HG03060 (cell line): ENCODE data around the gene GPRIN2.
"Not testable (repeated sequence)": the region's sequence is repeated elsewhere in the genome, so short reads cannot be mapped to it uniquely, and the experiment has no call there.

Experiments used
- ATAC-seq: cut with Tn5 transposase; IDR thresholded peaks from one replicate; pipeline ENCODE4 v1.9.1; 2021; ENCODE audit warnings: low read depth, moderate number of reproducible peaks; ENCODE audit not compliant: unreplicated experiment

Gene GPRIN2

GRCh38 chr10:46523119-46523961 lies 33.1 kb downstream of the GPRIN2 start:
- no peak for ATAC-seq

- no peak for ATAC-seq
Measured at GRCh38 chr10:46522295-46523118, 34.0 kb downstream of the GPRIN2 start.

- ATAC-seq, result no peak
Measured at GRCh38 chr10:46520941-46521340, 35.5 kb downstream of the GPRIN2 start.

- ATAC-seq, result no peak
Measured at GRCh38 chr10:46520381-46520780, 36.1 kb downstream of the GPRIN2 start.

GRCh38 chr10:46518028-46518725 lies 38.3 kb downstream of the GPRIN2 start:
- no peak for ATAC-seq

- no peak for ATAC-seq
Measured at GRCh38 chr10:46517541-46517940, 38.9 kb downstream of the GPRIN2 start.

GRCh38 chr10:46516660-46517416 lies 39.6 kb downstream of the GPRIN2 start:
- no peak for ATAC-seq

- ATAC-seq, result no peak
Measured at GRCh38 chr10:46515793-46516192, 40.7 kb downstream of the GPRIN2 start.

GRCh38 chr10:46515366-46515765 lies 41.1 kb downstream of the GPRIN2 start:
- no peak for ATAC-seq

GRCh38 chr10:46514899-46515298 lies 41.6 kb downstream of the GPRIN2 start:
- no peak for ATAC-seq

GRCh38 chr10:46514431-46514861 lies 42.0 kb downstream of the GPRIN2 start:
- no peak for ATAC-seq

- ATAC-seq, result not testable (repeated sequence)
Measured at GRCh38 chr10:46513333-46513732, 43.1 kb downstream of the GPRIN2 start.

GRCh38 chr10:46512725-46513124 lies 43.7 kb downstream of the GPRIN2 start:
- ATAC-seq, result not testable (repeated sequence)

- not testable (repeated sequence) for ATAC-seq
Measured at GRCh38 chr10:46512002-46512401, 44.5 kb downstream of the GPRIN2 start.
